SK-N-MC (cell line): ENCODE results near the gene DNER.

Experiments
- EZH2 ChIP-seq: fragments of 200-600 bp; sonication (generic); IDR thresholded peaks from one replicate; pipeline ENCODE4 v1.6.1; 2017; ENCODE audit warnings: antibody characterized with exemption
- FOXP2 ChIP-seq: optimal IDR thresholded peaks from 2 replicates; pipeline ENCODE3; 2011; ENCODE audit warnings: mild to moderate bottlenecking, moderate library complexity; ENCODE audit not compliant: insufficient read depth; ENCODE audit errors: extremely low read length, control extremely low read depth
- POLR2AphosphoS5 ChIP-seq: IDR thresholded peaks from 2 replicates; pipeline ENCODE4 v1.6.1; 2012; ENCODE audit warnings: mild to moderate bottlenecking, low read depth, low read length, borderline replicate concordance

DNA sequence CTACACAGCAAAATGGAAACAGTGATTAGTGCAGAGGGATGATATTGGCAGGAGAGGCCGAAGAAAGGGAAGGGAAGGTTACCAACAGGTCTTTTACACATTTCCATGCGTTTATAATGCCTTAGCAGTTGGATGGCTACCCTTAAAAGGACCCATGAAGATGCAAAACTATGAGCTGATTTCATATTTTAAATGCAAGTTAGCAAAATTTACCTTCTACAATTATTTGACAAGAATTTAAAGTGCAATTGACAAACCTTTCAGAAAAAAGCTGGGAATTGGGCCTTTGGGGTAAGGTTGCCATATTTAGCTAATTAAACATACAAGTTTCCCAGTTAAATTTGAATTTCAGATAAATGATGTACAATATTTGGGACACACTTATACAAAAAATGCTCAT, 13.3 kb downstream of the DNER start:
- TF ChIP-seq EZH2 (no peak), POLR2AphosphoS5 (no peak), FOXP2 (no peak)
